ENCODE data around the gene CD7. TPM values are rescaled to one million over a fixed set of nuclear protein-coding genes. Genes with fewer than 3 reads are reported as not detected.

The CD7 gene
- polyA plus RNA-seq, 1 of the 3 experiments (the other 2 are of a cell fraction), result 0.07 TPM

DNA sequence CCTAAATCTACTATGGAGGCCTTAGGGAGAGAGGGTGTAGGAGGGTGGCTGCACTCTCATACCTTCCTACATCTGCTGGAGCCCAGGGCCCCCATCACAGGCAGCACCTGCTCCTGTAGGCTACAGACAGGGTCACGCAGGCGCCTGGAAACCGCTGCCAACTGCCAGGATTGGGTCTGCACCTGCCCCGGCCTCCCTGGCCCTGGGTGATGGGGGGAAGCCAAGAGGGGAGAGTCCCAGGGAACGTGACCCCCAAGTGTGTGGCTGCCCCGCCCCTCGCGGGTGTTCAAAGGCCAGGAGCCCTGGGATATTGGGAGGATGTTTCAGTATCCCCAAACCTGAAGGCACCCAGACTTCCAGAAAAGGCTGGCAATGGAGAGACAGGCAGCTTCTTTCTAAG, 36.1 kb upstream of the CD7 start:
- peaks cover 0 to 12% of the 10 kb centered on the region in 2 experiments; a peak in 1 of 4 replicates for H3K4me1 ChIP-seq (ENCODE audit: control insufficient read depth in 1 of 2, insufficient read depth in 2 of 2, low read depth in 1 of 2, low read length in 1 of 2)
- TF ChIP-seq CHD2 (IDR thresholded peaks at IDR 0.05; ENCODE audit: low read length, partially characterized antibody) (no peak), SMC3 (IDR thresholded peaks at IDR 0.05; ENCODE audit: low read depth, low read length) (no peak), ELF1 (IDR thresholded peaks at IDR 0.05) (no peak), RAD21 (IDR thresholded peaks at IDR 0.05; ENCODE audit: low read length) (no peak), YY1 (IDR thresholded peaks at IDR 0.05; ENCODE audit: low read depth) (no peak)
- H2AFZ ChIP-seq (ENCODE audit: low read depth), result no peak overlapping the region
- H3F3A ChIP-seq (replicated peaks; ENCODE audit: insufficient read depth), result peaks cover 5% of the 10 kb centered on the region
- no peak overlapping the region for H3K9ac ChIP-seq
- no peak overlapping the region for H3K4me3 ChIP-seq (ENCODE audit: low read depth in 2 of 2, low read length in 1 of 2)
- H3K9me2 ChIP-seq, result no peaks in the 10 kb centered on the region
- 82% methylated on average over 7 of the region's 8 CpGs for WGBS (ENCODE audit: low lambda C conversion rate)
- no peak for DNase-seq
- ChIA-PET CTCF (interaction anchor here (0.7 to 5.8 kb wide), 9 partner anchors 15 to 205 kb away, joined by 3 to 124 read pairs (median 5); partner anchors contain the start of genes HEXD, OGFOD3 and SECTM1), POLR2A (no interaction called here)
- H3K36me3 ChIP-seq (replicated peaks in 1 of 2; ENCODE audit: control insufficient read depth in 1 of 2, insufficient read depth in 2 of 2, low read length in 1 of 2), result no peaks in the 10 kb centered on the region
- H3K27me3 ChIP-seq (ENCODE audit: insufficient read depth), result no peaks in the 10 kb centered on the region; the same call in 1 of the 2 replicates
- H3K27ac ChIP-seq (ENCODE audit: low read depth in 2 of 2, low read length in 1 of 2), result no peak overlapping the region
- no peaks in the 10 kb centered on the region for H3K79me2 ChIP-seq (ENCODE audit: insufficient read depth)
- no peaks in the 10 kb centered on the region for H4K20me1 ChIP-seq (ENCODE audit: insufficient read depth)
- no peak overlapping the region for H3K4me2 ChIP-seq
- no peaks in the 10 kb centered on the region for H3K9me3 ChIP-seq

DNA sequence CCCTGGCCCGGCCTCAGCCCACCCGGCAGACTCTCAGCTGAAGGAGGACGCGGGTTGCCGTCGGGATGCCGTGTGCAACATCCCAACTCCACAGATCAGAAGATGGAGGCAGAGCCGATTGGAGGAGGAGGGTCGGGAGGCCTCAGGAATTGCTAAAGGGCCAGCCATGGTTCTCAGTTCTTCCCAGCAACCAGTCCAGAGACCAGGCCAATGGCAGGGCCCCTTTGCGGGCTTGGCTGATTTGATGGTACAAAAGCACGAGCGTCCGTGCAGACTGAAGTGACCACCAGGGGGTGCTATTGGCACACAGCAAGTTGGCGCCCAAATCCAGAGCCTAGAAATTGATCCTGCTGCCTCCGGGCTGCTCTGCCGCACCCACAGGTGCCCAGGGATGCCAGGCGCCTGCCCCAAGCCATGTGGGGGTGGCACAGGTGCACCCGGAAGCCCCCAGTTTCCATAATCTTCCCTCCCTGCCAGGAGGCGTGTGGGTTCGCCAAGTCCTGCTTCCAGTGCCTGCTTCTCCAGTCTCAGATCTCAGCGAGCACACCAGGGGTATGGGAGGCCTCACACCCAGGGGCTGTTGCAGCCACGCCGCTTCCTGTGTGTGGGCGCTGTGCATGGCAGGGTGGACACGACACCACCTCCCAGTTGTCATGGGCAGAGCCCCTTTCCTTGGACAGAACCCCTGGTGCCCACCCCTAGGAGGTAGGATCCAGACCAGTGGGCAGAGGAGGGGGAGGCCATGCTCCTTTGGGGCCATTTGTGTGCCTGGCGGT, 34.5 kb upstream of the CD7 start:
- Histone ChIP-seq H2AFZ (ENCODE audit: low read depth) (no peak overlapping the region), H3K27ac (ENCODE audit: low read depth in 2 of 2, low read length in 1 of 2) (no peak overlapping the region), H3K4me1 (ENCODE audit: control insufficient read depth in 1 of 2, insufficient read depth in 2 of 2, low read depth in 1 of 2, low read length in 1 of 2) (peaks cover 0 to 10% of the 10 kb centered on the region in 2 experiments; a peak in 1 of 4 replicates), H3K4me2 (no peak overlapping the region), H3K27me3 (ENCODE audit: insufficient read depth) (no peaks in the 10 kb centered on the region; the same call in 1 of the 2 replicates), H3F3A (replicated peaks; ENCODE audit: insufficient read depth) (no peaks in the 10 kb centered on the region), H3K9ac (no peak overlapping the region), H3K9me2 (no peaks in the 10 kb centered on the region), H3K9me3 (no peaks in the 10 kb centered on the region), H3K4me3 (ENCODE audit: low read depth in 2 of 2, low read length in 1 of 2) (no peak overlapping the region; a peak in 1 of 4 replicates), H3K36me3 (replicated peaks in 1 of 2; ENCODE audit: control insufficient read depth in 1 of 2, insufficient read depth in 2 of 2, low read length in 1 of 2) (no peaks in the 10 kb centered on the region), H3K79me2 (ENCODE audit: insufficient read depth) (no peaks in the 10 kb centered on the region), H4K20me1 (ENCODE audit: insufficient read depth) (no peaks in the 10 kb centered on the region)
- ChIA-PET CTCF (interaction anchor here (0.6 to 5.8 kb wide), 43 partner anchors 8 to 230 kb away, joined by 3 to 124 read pairs (median 4); partner anchors contain the start of genes HEXD, OGFOD3, SECTM1 and UTS2R), POLR2A (no interaction called here)
- WGBS (ENCODE audit: low lambda C conversion rate), result 45% methylated on average over 21 of the region's 26 CpGs
- DNase-seq, result peak; percentile 97
- TF ChIP-seq TAF1 (IDR thresholded peaks at IDR 0.05; ENCODE audit: borderline replicate concordance, low read depth, low read length) (no peak), RXRA (IDR thresholded peaks at IDR 0.05; ENCODE audit: borderline replicate concordance, low read depth) (no peak), GATA2 (CRISPR knock-in tag; IDR thresholded peaks at IDR 0.05) (no peak), TCF12 (IDR thresholded peaks at IDR 0.05) (no peak), YY1 (IDR thresholded peaks at IDR 0.05; ENCODE audit: low read depth) (no peak), FOXJ3 (CRISPR knock-in tag; IDR thresholded peaks at IDR 0.05) (no peak), EP300 (IDR thresholded peaks at IDR 0.05; ENCODE audit: borderline replicate concordance in 1 of 2, low read depth in 1 of 2, low read length in 1 of 2) (peak in 1 of 2 experiments; percentile 41; a peak in 1 of 4 replicates), EZH2phosphoT487 (IDR thresholded peaks at IDR 0.05; ENCODE audit: borderline replicate concordance, low read depth) (no peak), MEF2A (IDR thresholded peaks at IDR 0.05; ENCODE audit: borderline replicate concordance, low read depth) (no peak), POLR2AphosphoS5 (IDR thresholded peaks at IDR 0.05; ENCODE audit: low read depth, low read length) (no peak), FOXM1 (IDR thresholded peaks at IDR 0.05; ENCODE audit: low read depth) (no peak), ZBTB33 (IDR thresholded peaks at IDR 0.05; ENCODE audit: borderline replicate concordance, low read depth) (no peak), SMC3 (IDR thresholded peaks at IDR 0.05; ENCODE audit: low read depth, low read length) (peak; percentile 99), GABPA (IDR thresholded peaks at IDR 0.05; ENCODE audit: low read depth) (no peak), TEAD4 (IDR thresholded peaks at IDR 0.05; ENCODE audit: borderline replicate concordance, insufficient read depth) (no peak), NRF1 (IDR thresholded peaks at IDR 0.05; ENCODE audit: low read depth, low read length) (peak; percentile 42; the same call in 1 of the 2 replicates), MXI1 (IDR thresholded peaks at IDR 0.05; ENCODE audit: low read depth, low read length) (peak; percentile 69)
- TF ChIP-seq, protein P1, sequence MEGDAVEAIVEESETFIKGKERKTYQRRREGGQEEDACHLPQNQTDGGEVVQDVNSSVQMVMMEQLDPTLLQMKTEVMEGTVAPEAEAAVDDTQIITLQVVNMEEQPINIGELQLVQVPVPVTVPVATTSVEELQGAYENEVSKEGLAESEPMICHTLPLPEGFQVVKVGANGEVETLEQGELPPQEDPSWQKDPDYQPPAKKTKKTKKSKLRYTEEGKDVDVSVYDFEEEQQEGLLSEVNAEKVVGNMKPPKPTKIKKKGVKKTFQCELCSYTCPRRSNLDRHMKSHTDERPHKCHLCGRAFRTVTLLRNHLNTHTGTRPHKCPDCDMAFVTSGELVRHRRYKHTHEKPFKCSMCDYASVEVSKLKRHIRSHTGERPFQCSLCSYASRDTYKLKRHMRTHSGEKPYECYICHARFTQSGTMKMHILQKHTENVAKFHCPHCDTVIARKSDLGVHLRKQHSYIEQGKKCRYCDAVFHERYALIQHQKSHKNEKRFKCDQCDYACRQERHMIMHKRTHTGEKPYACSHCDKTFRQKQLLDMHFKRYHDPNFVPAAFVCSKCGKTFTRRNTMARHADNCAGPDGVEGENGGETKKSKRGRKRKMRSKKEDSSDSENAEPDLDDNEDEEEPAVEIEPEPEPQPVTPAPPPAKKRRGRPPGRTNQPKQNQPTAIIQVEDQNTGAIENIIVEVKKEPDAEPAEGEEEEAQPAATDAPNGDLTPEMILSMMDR (IDR thresholded peaks at IDR 0.05), result peak; percentile 99
- TF ChIP-seq, protein P2, sequence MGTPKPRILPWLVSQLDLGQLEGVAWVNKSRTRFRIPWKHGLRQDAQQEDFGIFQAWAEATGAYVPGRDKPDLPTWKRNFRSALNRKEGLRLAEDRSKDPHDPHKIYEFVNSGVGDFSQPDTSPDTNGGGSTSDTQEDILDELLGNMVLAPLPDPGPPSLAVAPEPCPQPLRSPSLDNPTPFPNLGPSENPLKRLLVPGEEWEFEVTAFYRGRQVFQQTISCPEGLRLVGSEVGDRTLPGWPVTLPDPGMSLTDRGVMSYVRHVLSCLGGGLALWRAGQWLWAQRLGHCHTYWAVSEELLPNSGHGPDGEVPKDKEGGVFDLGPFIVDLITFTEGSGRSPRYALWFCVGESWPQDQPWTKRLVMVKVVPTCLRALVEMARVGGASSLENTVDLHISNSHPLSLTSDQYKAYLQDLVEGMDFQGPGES (IDR thresholded peaks at IDR 0.05; ENCODE audit: low read depth, low read length), result no peak

All from SK-N-SH (cell line).